Parathyroid adenoma (tissue), 2 donors: ENCODE measurements around the gene ZNF689.
A peak's percentile ranks its signal among the peaks of the same experiment; 100 is the strongest.

ENCODE experiments used
- H2AFZ ChIP-seq: fragments of 300-600 bp; sonication (generic); one replicate; pipeline ENCODE4 v1.7.0; 2017; ENCODE audit warnings: antibody characterized with exemption, mild to moderate bottlenecking
- H3K27ac ChIP-seq: fragments of 300-600 bp; sonication (generic); one replicate; pipeline ENCODE4 v1.7.0; 2017
- H3K27me3 ChIP-seq: fragments of 300-600 bp; sonication (generic); one replicate; pipeline ENCODE4 v1.7.0; 2017; ENCODE audit warnings: low read length; ENCODE audit not compliant: control insufficient read depth, insufficient read depth
- H3K36me3 ChIP-seq: fragments of 300-600 bp; sonication (generic); one replicate; pipeline ENCODE4 v1.7.0; 2017; ENCODE audit warnings: low read length; ENCODE audit not compliant: control insufficient read depth, insufficient read depth
- H3K4me1 ChIP-seq: fragments of 300-600 bp; sonication (generic); one replicate; pipeline ENCODE4 v1.7.0; 2017; ENCODE audit warnings: control low read depth
- H3K4me2 ChIP-seq: fragments of 300-600 bp; sonication (generic); one replicate; pipeline ENCODE4 v1.7.0; 2017; ENCODE audit warnings: low read length
- H3K4me3 ChIP-seq: fragments of 300-600 bp; sonication (generic); one replicate; pipeline ENCODE4 v1.7.0; 2017; ENCODE audit warnings: low read depth, low read length
- H3K79me2 ChIP-seq: fragments of 300-600 bp; sonication (generic); one replicate; pipeline ENCODE4 v1.7.0; 2017; ENCODE audit warnings: control low read depth
- H3K9ac ChIP-seq: fragments of 300-600 bp; sonication (generic); one replicate; pipeline ENCODE4 v1.7.0; 2017; ENCODE audit warnings: mild to moderate bottlenecking
- H3K9me3 ChIP-seq: fragments of 300-600 bp; sonication (generic); one replicate; pipeline ENCODE4 v1.7.0; 2017; ENCODE audit warnings: low read length; ENCODE audit not compliant: control insufficient read depth
- TF ChIP-seq, protein P1 (sequence below): fragments of 300-600 bp; sonication (generic); IDR thresholded peaks from one replicate; pipeline ENCODE4 v1.7.0; 2017; ENCODE audit warnings: antibody characterized with exemption, mild to moderate bottlenecking
- donor health status: primary hyperparathyroidism.

ZNF689 gene

DNA sequence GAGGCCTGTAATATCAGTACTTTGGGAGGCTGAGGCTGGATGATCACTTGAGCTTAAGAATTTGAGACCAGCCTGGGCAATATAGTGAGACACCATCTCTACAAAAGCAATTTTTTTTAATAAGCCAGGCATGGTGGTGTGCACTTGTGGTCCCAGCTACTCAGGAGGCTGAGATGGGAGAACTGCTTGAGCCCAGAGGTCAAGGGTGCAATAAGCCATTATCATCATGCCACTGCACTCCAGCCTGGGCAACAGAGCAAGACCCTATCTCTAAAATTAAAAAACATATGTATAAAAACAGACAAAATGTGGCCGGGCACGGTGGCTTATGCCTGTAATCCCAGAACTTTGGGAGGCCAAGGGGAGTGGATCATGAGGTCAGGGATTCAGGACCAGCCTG, 21.5 kb downstream of the ZNF689 start:
- no peaks in the 10 kb centered on the region for H3K79me2 ChIP-seq
- H3K4me3 ChIP-seq, result no peak overlapping the region
- H3K36me3 ChIP-seq, result no peaks in the 10 kb centered on the region
- peaks cover 2% of the 10 kb centered on the region for H3K4me1 ChIP-seq
- no peak overlapping the region for H2AFZ ChIP-seq
- no peaks in the 10 kb centered on the region for H3K9me3 ChIP-seq
- TF ChIP-seq, protein P1, sequence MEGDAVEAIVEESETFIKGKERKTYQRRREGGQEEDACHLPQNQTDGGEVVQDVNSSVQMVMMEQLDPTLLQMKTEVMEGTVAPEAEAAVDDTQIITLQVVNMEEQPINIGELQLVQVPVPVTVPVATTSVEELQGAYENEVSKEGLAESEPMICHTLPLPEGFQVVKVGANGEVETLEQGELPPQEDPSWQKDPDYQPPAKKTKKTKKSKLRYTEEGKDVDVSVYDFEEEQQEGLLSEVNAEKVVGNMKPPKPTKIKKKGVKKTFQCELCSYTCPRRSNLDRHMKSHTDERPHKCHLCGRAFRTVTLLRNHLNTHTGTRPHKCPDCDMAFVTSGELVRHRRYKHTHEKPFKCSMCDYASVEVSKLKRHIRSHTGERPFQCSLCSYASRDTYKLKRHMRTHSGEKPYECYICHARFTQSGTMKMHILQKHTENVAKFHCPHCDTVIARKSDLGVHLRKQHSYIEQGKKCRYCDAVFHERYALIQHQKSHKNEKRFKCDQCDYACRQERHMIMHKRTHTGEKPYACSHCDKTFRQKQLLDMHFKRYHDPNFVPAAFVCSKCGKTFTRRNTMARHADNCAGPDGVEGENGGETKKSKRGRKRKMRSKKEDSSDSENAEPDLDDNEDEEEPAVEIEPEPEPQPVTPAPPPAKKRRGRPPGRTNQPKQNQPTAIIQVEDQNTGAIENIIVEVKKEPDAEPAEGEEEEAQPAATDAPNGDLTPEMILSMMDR, result no peak
- no peak overlapping the region for H3K9ac ChIP-seq
- no peak overlapping the region for H3K4me2 ChIP-seq
- no peaks in the 10 kb centered on the region for H3K27me3 ChIP-seq
- H3K27ac ChIP-seq, result no peak overlapping the region

DNA sequence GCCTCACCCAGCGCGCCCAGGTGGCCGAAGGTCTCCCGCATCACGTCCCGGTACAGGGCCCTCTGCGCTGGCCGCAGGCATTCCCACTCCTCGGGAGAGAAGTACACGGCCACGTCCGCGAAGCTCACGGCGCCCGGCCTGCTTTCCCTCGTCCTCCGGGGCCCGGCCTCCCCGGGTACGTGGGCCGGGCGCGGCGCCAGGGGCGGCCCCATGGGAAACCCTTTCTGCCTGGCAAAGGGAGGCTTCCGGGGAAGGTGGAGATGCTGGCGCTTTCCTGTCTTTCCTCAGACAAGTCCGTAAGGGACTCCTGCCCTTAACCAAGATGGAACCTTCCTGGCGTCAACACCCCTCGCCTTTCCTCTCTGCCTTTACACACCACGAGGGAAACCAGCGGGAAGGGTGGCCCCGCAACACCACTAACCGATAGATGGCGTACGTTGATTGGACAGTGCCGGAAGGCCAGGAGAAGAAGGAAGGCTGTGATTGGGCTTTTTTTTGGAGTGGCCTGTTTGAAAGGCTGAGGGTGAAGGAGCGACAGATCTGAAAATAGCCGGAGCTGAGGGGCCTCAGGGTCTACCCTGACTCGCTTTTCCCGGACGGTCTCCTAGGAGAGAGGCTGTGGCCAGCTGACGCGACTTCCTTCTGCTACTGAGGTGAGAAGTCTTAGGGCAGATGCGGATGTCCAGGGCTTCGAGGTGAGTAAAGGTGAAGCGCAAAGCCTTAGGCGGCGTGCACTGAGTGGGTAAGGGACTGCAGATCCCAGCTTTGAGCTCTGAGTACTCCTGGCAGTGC, 24.6 kb downstream of the ZNF689 start, which contains the start of gene ZNF785:
TSS of gene ZNF785 (minus strand) at position 298 of the 792 bp plus-strand sequence. CDS start at position 212, 86 bp downstream.
- TF ChIP-seq, protein P1, result peak; percentile 43
- Histone ChIP-seq H3K4me3 (peak within 1 kb of the TSS; percentile 91), H3K27me3 (no peaks in the 10 kb centered on the region), H3K79me2 (peaks cover 11% of the 10 kb centered on the region), H3K4me1 (peaks cover 2% of the 10 kb centered on the region), H3K27ac (peak within 1 kb of the TSS; percentile 86), H3K4me2 (peak within 1 kb of the TSS; percentile 97), H3K9ac (peak within 1 kb of the TSS; percentile 62), H3K36me3 (no peaks in the 10 kb centered on the region), H2AFZ (peak within 1 kb of the TSS; percentile 89), H3K9me3 (no peaks in the 10 kb centered on the region)

DNA sequence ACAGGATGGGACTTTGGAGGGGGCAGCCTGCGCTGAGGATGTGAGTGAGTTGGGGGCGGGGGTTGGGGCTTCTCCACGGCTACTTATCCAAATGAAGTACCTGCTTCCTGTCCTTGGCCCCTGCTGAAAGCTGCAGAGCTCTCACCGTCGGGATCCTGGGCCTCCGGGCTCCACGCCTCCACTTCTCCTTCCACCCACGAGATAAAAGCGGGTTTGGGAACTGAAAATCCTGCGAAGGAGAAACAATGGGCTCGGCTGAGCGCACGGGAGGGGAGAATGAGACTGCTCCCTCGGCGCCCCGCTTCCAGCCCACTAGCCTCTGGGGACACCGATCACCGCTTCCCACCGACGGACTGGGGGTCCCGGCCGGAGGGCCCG, 25.2 kb downstream of the ZNF689 start:
- Histone ChIP-seq H2AFZ (peak overlapping the region; percentile 89), H3K36me3 (no peaks in the 10 kb centered on the region)

DNA sequence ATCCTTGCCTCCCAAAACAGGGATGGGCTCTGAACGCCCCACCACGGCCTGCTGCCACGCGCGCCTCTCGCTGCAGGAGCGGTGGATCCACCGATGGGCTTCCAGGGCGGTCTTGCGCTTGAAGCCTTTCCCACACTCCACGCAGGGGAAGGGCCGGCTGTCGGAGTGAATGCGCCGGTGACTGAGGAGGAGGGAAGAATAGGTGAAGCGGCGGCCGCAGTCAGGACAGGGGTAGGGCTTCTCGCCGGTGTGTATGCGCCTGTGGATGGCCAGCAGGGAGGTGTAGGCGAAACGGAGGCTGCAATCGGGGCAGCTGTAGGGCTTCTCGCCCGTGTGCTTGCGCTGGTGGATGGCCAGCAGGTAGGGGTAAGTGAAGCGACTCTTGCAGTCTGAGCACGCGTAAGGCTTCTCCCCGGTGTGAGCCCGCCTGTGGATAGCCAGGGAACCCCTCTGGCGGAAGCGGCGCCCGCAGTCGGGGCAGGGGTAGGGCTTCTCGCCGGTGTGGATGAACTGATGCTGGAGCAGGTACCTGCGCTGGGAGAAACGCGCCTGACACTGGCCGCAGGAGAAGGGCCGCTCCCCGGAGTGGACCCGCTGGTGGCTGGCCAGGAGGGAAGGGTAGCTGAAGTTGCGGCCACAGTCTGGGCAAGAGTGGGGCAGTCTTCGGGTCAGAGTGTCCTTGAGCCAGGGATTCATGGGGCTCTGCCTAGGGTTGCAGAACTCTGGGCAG, 27.4 kb downstream of the ZNF689 start:
- Histone ChIP-seq H3K79me2 (peaks cover 11% of the 10 kb centered on the region), H3K9me3 (no peaks in the 10 kb centered on the region), H3K36me3 (no peaks in the 10 kb centered on the region), H3K27me3 (no peaks in the 10 kb centered on the region), H3K4me3 (no peak overlapping the region), H3K4me2 (no peak overlapping the region), H3K4me1 (peaks cover 2% of the 10 kb centered on the region), H3K27ac (no peak overlapping the region), H2AFZ (no peak overlapping the region), H3K9ac (no peak overlapping the region)
- TF ChIP-seq, protein P1, result no peak

More for the DNA sequence above, 25.2 kb downstream of the ZNF689 start:
- TF ChIP-seq, protein P1, result no peak
- Histone ChIP-seq H3K4me3 (peak overlapping the region; percentile 91), H3K9me3 (no peaks in the 10 kb centered on the region), H3K79me2 (peaks cover 11% of the 10 kb centered on the region), H3K27me3 (no peaks in the 10 kb centered on the region), H3K9ac (peak overlapping the region; percentile 62), H3K4me2 (peak overlapping the region; percentile 97), H3K4me1 (peaks cover 2% of the 10 kb centered on the region), H3K27ac (peak overlapping the region; percentile 86)
